ENCODE data around the gene TMEM258. TPM values are rescaled to one million over a fixed set of nuclear protein-coding genes. Genes with fewer than 3 reads are reported as not detected.

The TMEM258 gene
- total and polyA plus RNA-seq, 2 experiments from 2014 or later: 71.3 to 519 TPM

DNA sequence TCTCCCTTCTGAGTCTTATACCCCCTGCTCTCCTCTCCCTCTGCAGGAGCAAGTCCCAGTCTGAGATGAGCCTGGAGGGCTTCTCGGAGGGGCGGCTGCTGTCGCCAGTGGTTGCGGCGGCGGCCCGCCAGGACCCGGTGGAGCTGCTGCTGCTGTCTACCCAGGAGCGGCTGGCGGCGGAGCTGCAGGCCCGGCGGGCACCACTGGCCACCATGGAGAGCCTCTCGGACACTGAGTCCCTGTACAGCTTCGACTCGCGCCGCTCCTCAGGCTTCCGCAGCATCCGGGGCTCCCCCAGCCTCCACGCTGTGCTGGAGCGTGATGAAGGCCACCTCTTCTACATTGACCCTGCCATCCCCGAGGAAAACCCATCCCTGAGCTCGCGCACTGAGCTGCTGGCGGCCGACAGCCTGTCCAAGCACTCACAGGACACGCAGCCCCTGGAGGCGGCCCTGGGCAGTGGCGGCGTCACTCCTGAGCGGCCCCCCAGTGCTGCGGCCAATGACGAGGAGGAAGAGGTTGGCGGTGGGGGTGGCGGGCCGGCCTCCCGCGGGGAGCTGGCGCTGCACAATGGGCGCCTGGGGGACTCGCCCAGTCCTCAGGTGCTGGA, 48.8 kb downstream of the TMEM258 start:
- Mint-ChIP-seq H3K36me3 (ENCODE audit: low read depth) (peaks cover 4% of the 10 kb centered on the region; the same call in 2 of the 3 replicates), H3K27ac (no peak overlapping the region), H3K4me1 (peaks cover 6% of the 10 kb centered on the region; the same call in 1 of the 3 replicates), H3K9me3 (no peaks in the 10 kb centered on the region), H3K4me3 (no peak overlapping the region), H3K27me3 (ENCODE audit: insufficient read depth, low read depth, poor library complexity) (peaks cover 13% of the 10 kb centered on the region)
- ATAC-seq: peak; percentile 16
- Histone ChIP-seq H3K9me2 (ENCODE audit: insufficient read depth) (no peaks in the 10 kb centered on the region), H3F3A (replicated peaks; ENCODE audit: low read depth) (no peaks in the 10 kb centered on the region), H3K36me3 (ENCODE audit: insufficient read depth) (no peaks in the 10 kb centered on the region), H3K4me3 (no peak overlapping the region), H3K27me3 (ENCODE audit: insufficient read depth) (no peaks in the 10 kb centered on the region), H4K20me1 (replicated peaks; ENCODE audit: insufficient read depth) (no peaks in the 10 kb centered on the region), H3K79me2 (replicated peaks; ENCODE audit: insufficient read depth) (no peaks in the 10 kb centered on the region), H3K27ac (ENCODE audit: low read depth) (no peak overlapping the region), H3K4me1 (ENCODE audit: insufficient read depth) (no peaks in the 10 kb centered on the region; the same call in 1 of the 2 replicates), H2AFZ (no peak overlapping the region), H3K4me2 (no peak overlapping the region)
- TF ChIP-seq NANOG (IDR thresholded peaks at IDR 0.05; ENCODE audit: borderline replicate concordance) (no peak), CTCF (conservative IDR thresholded peaks at IDR 0.05; ENCODE audit: low read depth in 2 of 2) (peak; percentile 12 to 23; a peak in 3 of 4 replicates), ZNF114 (CRISPR knock-in tag; IDR thresholded peaks at IDR 0.05) (no peak)
- DNase-seq (ENCODE audit: low spot score): peak; percentile 61

GRCh38 chr11:61742391-61742790, 50.0 kb downstream of the TMEM258 start:
- no peaks in the 10 kb centered on the region for H3K27me3 ChIP-seq (ENCODE audit: insufficient read depth)
- H3K4me1 Mint-ChIP-seq: peaks cover 6% of the 10 kb centered on the region; the same call in 1 of the 3 replicates
- TF ChIP-seq STAT1 (IDR thresholded peaks at IDR 0.05; ENCODE audit: unreplicated experiment) (no peak), POLR2AphosphoS5 (IDR thresholded peaks at IDR 0.05; ENCODE audit: low read depth) (no peak), ZNF331 (CRISPR knock-in tag; IDR thresholded peaks at IDR 0.05; ENCODE audit: low read depth) (no peak), CREB1 (CRISPR knock-in tag; IDR thresholded peaks at IDR 0.05; ENCODE audit: low read depth) (no peak), CTCF (conservative IDR thresholded peaks at IDR 0.05; ENCODE audit: low read depth in 2 of 2) (no peak), EZH2phosphoT487 (IDR thresholded peaks at IDR 0.05; ENCODE audit: unreplicated experiment) (no peak)
- TF ChIP-seq, protein P1, sequence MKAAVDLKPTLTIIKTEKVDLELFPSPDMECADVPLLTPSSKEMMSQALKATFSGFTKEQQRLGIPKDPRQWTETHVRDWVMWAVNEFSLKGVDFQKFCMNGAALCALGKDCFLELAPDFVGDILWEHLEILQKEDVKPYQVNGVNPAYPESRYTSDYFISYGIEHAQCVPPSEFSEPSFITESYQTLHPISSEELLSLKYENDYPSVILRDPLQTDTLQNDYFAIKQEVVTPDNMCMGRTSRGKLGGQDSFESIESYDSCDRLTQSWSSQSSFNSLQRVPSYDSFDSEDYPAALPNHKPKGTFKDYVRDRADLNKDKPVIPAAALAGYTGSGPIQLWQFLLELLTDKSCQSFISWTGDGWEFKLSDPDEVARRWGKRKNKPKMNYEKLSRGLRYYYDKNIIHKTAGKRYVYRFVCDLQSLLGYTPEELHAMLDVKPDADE (IDR thresholded peaks at IDR 0.05): no peak
- TF ChIP-seq, protein P2, sequence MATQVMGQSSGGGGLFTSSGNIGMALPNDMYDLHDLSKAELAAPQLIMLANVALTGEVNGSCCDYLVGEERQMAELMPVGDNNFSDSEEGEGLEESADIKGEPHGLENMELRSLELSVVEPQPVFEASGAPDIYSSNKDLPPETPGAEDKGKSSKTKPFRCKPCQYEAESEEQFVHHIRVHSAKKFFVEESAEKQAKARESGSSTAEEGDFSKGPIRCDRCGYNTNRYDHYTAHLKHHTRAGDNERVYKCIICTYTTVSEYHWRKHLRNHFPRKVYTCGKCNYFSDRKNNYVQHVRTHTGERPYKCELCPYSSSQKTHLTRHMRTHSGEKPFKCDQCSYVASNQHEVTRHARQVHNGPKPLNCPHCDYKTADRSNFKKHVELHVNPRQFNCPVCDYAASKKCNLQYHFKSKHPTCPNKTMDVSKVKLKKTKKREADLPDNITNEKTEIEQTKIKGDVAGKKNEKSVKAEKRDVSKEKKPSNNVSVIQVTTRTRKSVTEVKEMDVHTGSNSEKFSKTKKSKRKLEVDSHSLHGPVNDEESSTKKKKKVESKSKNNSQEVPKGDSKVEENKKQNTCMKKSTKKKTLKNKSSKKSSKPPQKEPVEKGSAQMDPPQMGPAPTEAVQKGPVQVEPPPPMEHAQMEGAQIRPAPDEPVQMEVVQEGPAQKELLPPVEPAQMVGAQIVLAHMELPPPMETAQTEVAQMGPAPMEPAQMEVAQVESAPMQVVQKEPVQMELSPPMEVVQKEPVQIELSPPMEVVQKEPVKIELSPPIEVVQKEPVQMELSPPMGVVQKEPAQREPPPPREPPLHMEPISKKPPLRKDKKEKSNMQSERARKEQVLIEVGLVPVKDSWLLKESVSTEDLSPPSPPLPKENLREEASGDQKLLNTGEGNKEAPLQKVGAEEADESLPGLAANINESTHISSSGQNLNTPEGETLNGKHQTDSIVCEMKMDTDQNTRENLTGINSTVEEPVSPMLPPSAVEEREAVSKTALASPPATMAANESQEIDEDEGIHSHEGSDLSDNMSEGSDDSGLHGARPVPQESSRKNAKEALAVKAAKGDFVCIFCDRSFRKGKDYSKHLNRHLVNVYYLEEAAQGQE (IDR thresholded peaks at IDR 0.05; ENCODE audit: unreplicated experiment): no peak
- H4K20me1 ChIP-seq (replicated peaks; ENCODE audit: insufficient read depth): no peaks in the 10 kb centered on the region
- no peak overlapping the region for H3K4me3 Mint-ChIP-seq
- H3K9me3 Mint-ChIP-seq: no peaks in the 10 kb centered on the region
- no peak overlapping the region for H3K27ac Mint-ChIP-seq
- no peaks in the 10 kb centered on the region for H3F3A ChIP-seq (replicated peaks; ENCODE audit: low read depth)
- H3K4me3 ChIP-seq: no peak overlapping the region
- peaks cover 13% of the 10 kb centered on the region for H3K27me3 Mint-ChIP-seq (ENCODE audit: insufficient read depth, low read depth, poor library complexity)
- H3K9me2 ChIP-seq (ENCODE audit: insufficient read depth): no peaks in the 10 kb centered on the region
- ATAC-seq: no peak
- no peaks in the 10 kb centered on the region for H3K79me2 ChIP-seq (replicated peaks; ENCODE audit: insufficient read depth)
- H3K36me3 ChIP-seq (ENCODE audit: insufficient read depth): no peaks in the 10 kb centered on the region
- H3K4me2 ChIP-seq: no peak overlapping the region
- no peaks in the 10 kb centered on the region; the same call in 1 of the 2 replicates for H3K4me1 ChIP-seq (ENCODE audit: insufficient read depth)
- H3K27ac ChIP-seq (ENCODE audit: low read depth): no peak overlapping the region
- no peak overlapping the region for H2AFZ ChIP-seq
- H3K36me3 Mint-ChIP-seq (ENCODE audit: low read depth): peaks cover 9% of the 10 kb centered on the region; the same call in 2 of the 3 replicates
- no peak for DNase-seq (ENCODE audit: low spot score)

Measured in GM23338 (cell line).